Measurements from ENCODE around the gene TNIP2.
"Not testable (repeated sequence)": the region's sequence is repeated elsewhere in the genome, so short reads cannot be mapped to it uniquely, and the experiment has no call there.

TNIP2 gene

DNA sequence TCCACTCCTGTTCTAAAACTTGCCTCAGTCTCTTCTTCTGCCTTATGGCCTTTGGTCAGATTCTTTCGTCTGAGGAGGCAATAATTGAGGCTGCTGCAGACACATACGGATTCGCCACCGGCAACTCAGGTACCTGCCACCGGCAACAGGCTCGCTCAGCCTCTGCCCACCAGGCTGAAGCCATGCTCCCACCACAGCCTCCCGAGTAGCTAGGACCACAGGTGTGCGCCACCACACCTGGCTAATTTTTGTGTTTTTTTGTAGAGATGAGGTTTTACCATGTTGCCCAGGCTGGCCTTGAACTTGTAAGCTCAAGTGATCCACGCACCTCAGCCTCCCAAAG lies 26.6 kb downstream of the TNIP2 start:
- no peak overlapping the region for H3K27ac ChIP-seq (replicated peaks)
- no peak for DNase-seq (ENCODE audit: low read depth in 1 of 2, low spot score in 1 of 2)
- H3K27me3 ChIP-seq (ENCODE audit: insufficient read depth, poor library complexity, severe bottlenecking): no peaks in the 10 kb centered on the region
- TF ChIP-seq GABPA (IDR thresholded peaks at IDR 0.05; ENCODE audit: low read depth) (no peak), POLR2AphosphoS5 (IDR thresholded peaks at IDR 0.05; ENCODE audit: low read depth) (no peak), SPI1 (IDR thresholded peaks at IDR 0.05; ENCODE audit: borderline replicate concordance, low read depth) (no peak)
- TF ChIP-seq, protein P1, sequence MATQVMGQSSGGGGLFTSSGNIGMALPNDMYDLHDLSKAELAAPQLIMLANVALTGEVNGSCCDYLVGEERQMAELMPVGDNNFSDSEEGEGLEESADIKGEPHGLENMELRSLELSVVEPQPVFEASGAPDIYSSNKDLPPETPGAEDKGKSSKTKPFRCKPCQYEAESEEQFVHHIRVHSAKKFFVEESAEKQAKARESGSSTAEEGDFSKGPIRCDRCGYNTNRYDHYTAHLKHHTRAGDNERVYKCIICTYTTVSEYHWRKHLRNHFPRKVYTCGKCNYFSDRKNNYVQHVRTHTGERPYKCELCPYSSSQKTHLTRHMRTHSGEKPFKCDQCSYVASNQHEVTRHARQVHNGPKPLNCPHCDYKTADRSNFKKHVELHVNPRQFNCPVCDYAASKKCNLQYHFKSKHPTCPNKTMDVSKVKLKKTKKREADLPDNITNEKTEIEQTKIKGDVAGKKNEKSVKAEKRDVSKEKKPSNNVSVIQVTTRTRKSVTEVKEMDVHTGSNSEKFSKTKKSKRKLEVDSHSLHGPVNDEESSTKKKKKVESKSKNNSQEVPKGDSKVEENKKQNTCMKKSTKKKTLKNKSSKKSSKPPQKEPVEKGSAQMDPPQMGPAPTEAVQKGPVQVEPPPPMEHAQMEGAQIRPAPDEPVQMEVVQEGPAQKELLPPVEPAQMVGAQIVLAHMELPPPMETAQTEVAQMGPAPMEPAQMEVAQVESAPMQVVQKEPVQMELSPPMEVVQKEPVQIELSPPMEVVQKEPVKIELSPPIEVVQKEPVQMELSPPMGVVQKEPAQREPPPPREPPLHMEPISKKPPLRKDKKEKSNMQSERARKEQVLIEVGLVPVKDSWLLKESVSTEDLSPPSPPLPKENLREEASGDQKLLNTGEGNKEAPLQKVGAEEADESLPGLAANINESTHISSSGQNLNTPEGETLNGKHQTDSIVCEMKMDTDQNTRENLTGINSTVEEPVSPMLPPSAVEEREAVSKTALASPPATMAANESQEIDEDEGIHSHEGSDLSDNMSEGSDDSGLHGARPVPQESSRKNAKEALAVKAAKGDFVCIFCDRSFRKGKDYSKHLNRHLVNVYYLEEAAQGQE (IDR thresholded peaks at IDR 0.05; ENCODE audit: insufficient replicate concordance, low read depth): no peak
- TF ChIP-seq, protein P2, sequence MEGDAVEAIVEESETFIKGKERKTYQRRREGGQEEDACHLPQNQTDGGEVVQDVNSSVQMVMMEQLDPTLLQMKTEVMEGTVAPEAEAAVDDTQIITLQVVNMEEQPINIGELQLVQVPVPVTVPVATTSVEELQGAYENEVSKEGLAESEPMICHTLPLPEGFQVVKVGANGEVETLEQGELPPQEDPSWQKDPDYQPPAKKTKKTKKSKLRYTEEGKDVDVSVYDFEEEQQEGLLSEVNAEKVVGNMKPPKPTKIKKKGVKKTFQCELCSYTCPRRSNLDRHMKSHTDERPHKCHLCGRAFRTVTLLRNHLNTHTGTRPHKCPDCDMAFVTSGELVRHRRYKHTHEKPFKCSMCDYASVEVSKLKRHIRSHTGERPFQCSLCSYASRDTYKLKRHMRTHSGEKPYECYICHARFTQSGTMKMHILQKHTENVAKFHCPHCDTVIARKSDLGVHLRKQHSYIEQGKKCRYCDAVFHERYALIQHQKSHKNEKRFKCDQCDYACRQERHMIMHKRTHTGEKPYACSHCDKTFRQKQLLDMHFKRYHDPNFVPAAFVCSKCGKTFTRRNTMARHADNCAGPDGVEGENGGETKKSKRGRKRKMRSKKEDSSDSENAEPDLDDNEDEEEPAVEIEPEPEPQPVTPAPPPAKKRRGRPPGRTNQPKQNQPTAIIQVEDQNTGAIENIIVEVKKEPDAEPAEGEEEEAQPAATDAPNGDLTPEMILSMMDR (IDR thresholded peaks at IDR 0.05; ENCODE audit: insufficient read depth, low read length): no peak
- H3K4me3 ChIP-seq (replicated peaks; ENCODE audit: insufficient read depth, low read length): no peak overlapping the region

DNA sequence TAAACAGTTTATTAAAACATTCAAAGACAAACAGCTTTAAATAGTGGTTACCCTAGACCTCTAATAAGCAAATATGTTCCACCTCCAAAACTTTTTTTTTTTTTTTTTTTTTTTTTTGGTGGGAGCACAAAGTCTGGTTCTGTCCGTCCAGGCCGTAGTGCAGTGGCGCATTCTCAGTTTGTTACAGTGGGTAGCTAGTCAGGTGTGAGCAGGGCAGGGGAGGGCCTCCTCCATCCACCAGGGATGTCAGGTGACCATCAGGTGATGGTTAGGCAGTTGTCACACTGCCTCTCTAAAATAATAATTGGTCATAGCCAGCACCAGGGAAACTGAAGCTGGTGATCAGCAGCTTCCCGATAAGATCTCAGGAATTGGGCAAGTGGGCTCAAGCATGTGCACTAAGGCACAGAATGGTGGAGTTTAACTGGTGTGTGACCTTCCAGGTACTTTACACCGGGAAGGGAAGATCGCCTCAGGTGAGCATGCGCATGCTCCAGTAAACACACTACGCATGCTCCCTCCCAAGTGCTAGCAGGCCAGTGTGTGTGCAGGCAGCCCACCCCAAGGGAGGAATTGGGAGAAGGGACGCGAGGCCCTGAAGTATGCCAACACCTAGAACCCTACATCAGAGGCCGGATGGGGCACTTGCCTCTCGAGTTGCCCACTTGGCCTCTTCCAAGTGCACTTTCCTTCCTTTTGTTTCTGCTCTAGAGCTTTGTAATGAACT lies 27.2 kb downstream of the TNIP2 start:
- Histone ChIP-seq H3K4me3 (replicated peaks; ENCODE audit: insufficient read depth, low read length) (no peak overlapping the region), H3K27me3 (ENCODE audit: insufficient read depth, poor library complexity, severe bottlenecking) (no peaks in the 10 kb centered on the region), H3K27ac (replicated peaks) (no peak overlapping the region)
- TF ChIP-seq POLR2AphosphoS5 (IDR thresholded peaks at IDR 0.05; ENCODE audit: low read depth): no peak
- DNase-seq (ENCODE audit: low read depth in 1 of 2, low spot score in 1 of 2): no peak

DNA sequence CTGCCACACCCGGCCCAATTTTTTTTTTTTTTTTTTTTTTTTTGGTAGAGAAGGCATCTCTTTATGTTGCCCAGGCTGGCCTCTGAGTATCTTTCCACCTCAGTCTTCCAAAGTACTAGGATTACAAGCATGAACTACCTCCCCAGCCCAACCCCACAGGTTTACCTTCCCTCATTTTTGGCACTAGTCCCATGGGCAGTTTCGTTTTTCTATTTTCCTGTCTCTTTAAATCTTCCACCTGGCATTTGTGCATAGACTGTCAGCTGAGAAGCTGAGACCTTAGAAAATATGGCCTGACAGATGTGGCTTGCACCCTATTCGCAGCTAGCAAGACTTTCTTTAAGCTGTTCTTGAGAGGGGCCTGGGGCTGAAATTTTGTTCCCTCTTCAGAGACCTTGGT lies 27.9 kb downstream of the TNIP2 start:
- DNase-seq (ENCODE audit: low read depth in 1 of 2, low spot score in 1 of 2): no peak
- H3K4me3 ChIP-seq (replicated peaks; ENCODE audit: insufficient read depth, low read length): no peak overlapping the region
- TF ChIP-seq, protein P1 (IDR thresholded peaks at IDR 0.05; ENCODE audit: insufficient replicate concordance, low read depth): no peak
- no peak for TF ChIP-seq SPI1 (IDR thresholded peaks at IDR 0.05; ENCODE audit: borderline replicate concordance, low read depth)
- TF ChIP-seq POLR2AphosphoS5 (IDR thresholded peaks at IDR 0.05; ENCODE audit: low read depth): no peak
- TF ChIP-seq, protein P2 (IDR thresholded peaks at IDR 0.05; ENCODE audit: insufficient read depth, low read length): no peak
- TF ChIP-seq GABPA (IDR thresholded peaks at IDR 0.05; ENCODE audit: low read depth): no peak
- H3K27me3 ChIP-seq (ENCODE audit: insufficient read depth, poor library complexity, severe bottlenecking): no peaks in the 10 kb centered on the region
- no peak overlapping the region for H3K27ac ChIP-seq (replicated peaks)

DNA sequence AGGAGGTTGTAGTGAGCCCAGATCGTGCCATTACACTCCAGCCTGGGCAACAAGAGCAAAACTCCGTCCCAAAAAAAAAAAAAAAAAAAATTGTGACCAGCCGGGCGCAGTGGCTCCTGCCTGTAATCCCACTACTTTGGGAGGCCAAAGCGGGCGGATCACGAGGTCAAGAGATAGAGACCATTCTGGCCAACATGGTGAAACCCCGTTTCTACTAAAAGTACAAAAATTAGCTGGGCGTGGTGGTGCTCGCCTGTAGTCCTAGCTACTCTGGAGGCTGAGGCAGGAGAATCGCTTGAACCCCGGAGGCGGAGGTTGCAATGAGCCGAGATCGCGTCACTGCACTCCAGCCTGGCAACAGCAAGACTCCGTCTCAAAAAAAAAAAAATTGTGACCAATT lies 29.3 kb downstream of the TNIP2 start:
- H3K27me3 ChIP-seq (ENCODE audit: insufficient read depth, poor library complexity, severe bottlenecking); H3K4me3 ChIP-seq (replicated peaks; ENCODE audit: insufficient read depth, low read length); DNase-seq (ENCODE audit: low read depth in 1 of 2, low spot score in 1 of 2); H3K27ac ChIP-seq (replicated peaks): not testable (repeated sequence)

DNA sequence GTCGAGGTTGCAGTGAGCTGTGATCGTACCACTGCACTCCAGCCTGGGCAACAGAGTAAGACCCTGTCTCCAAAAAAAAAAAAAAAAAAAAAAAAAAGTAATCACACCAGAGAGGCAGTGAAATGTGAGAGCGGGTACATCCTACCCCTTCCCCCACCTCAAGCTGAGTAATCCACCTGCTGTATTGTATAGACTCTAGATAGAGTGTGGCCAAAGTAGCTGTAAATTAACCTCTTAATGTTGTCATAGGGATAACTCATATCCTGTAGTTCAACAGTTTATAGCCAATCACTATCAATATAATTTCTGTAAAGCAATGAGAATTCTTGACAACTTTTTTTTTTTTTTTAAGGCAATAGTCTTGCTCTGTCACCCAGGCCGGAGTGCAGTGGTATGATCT lies 30.8 kb downstream of the TNIP2 start:
- Histone ChIP-seq H3K4me3 (replicated peaks; ENCODE audit: insufficient read depth, low read length) (no peak overlapping the region), H3K27ac (replicated peaks) (no peak overlapping the region), H3K27me3 (ENCODE audit: insufficient read depth, poor library complexity, severe bottlenecking) (no peaks in the 10 kb centered on the region)
- DNase-seq (ENCODE audit: low read depth in 1 of 2, low spot score in 1 of 2): no peak
- TF ChIP-seq POLR2AphosphoS5 (IDR thresholded peaks at IDR 0.05; ENCODE audit: low read depth) (no peak), SPI1 (IDR thresholded peaks at IDR 0.05; ENCODE audit: borderline replicate concordance, low read depth) (no peak), GABPA (IDR thresholded peaks at IDR 0.05; ENCODE audit: low read depth) (no peak)
- TF ChIP-seq, protein P1 (IDR thresholded peaks at IDR 0.05; ENCODE audit: insufficient replicate concordance, low read depth): no peak
- TF ChIP-seq, protein P2 (IDR thresholded peaks at IDR 0.05; ENCODE audit: insufficient read depth, low read length): no peak
